ENCODE data around the gene SFMBT1.
"Not testable (repeated sequence)": the region's sequence is repeated elsewhere in the genome, so short reads cannot be mapped to it uniquely, and the experiment has no call there.

The SFMBT1 gene

DNA sequence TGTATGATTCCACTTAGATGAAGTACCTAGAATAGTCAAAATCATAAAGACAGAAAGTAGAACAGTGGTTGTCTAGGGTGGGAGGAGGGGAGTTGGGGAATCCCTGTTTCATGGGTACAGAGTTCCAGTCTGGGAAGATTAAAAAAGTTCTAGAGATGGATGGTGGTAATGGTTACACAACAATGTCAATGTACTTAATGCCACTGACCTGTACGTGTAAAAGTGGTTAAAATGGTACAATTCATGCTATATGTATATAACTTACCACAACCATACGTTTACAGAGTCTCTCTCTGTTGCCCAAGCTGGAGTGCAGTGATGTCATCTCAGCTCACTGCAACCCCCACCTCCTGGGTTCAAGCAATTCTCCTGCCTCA, 6.5 kb downstream of the SFMBT1 start:
- H3K4me3 ChIP-seq (replicated peaks in 1 of 2; ENCODE audit: low read depth in 2 of 2, low read length in 2 of 2), result no peak overlapping the region
- TF ChIP-seq, protein P1, sequence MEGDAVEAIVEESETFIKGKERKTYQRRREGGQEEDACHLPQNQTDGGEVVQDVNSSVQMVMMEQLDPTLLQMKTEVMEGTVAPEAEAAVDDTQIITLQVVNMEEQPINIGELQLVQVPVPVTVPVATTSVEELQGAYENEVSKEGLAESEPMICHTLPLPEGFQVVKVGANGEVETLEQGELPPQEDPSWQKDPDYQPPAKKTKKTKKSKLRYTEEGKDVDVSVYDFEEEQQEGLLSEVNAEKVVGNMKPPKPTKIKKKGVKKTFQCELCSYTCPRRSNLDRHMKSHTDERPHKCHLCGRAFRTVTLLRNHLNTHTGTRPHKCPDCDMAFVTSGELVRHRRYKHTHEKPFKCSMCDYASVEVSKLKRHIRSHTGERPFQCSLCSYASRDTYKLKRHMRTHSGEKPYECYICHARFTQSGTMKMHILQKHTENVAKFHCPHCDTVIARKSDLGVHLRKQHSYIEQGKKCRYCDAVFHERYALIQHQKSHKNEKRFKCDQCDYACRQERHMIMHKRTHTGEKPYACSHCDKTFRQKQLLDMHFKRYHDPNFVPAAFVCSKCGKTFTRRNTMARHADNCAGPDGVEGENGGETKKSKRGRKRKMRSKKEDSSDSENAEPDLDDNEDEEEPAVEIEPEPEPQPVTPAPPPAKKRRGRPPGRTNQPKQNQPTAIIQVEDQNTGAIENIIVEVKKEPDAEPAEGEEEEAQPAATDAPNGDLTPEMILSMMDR (IDR thresholded peaks at IDR 0.05; ENCODE audit: low read depth, low read length), result no peak
- no peak for DNase-seq (ENCODE audit: low read depth in 2 of 2)

- DNase-seq (ENCODE audit: low read depth in 2 of 2), result no peak
- H3K4me3 ChIP-seq (replicated peaks in 1 of 2; ENCODE audit: low read depth in 2 of 2, low read length in 2 of 2), result no peak overlapping the region
- TF ChIP-seq, protein P1 (IDR thresholded peaks at IDR 0.05; ENCODE audit: low read depth, low read length), result no peak
Measured at GRCh38 chr3:53038679-53039375, 7.0 kb downstream of the SFMBT1 start.

GRCh38 chr3:53035825-53036619, 9.9 kb downstream of the SFMBT1 start:
- no peak overlapping the region for H3K4me3 ChIP-seq (replicated peaks in 1 of 2; ENCODE audit: low read depth in 2 of 2, low read length in 2 of 2)
- TF ChIP-seq, protein P1 (IDR thresholded peaks at IDR 0.05; ENCODE audit: low read depth, low read length), result no peak
- DNase-seq (ENCODE audit: low read depth in 2 of 2), result no peak

GRCh38 chr3:53035018-53035417, 10.9 kb downstream of the SFMBT1 start:
- not testable (repeated sequence) for DNase-seq (ENCODE audit: low read depth in 2 of 2); H3K4me3 ChIP-seq (replicated peaks in 1 of 2; ENCODE audit: low read depth in 2 of 2, low read length in 2 of 2)

- H3K4me3 ChIP-seq (replicated peaks in 1 of 2; ENCODE audit: low read depth in 2 of 2, low read length in 2 of 2); DNase-seq (ENCODE audit: low read depth in 2 of 2): not testable (repeated sequence)
Measured at GRCh38 chr3:53034411-53034810, 11.5 kb downstream of the SFMBT1 start.

DNA sequence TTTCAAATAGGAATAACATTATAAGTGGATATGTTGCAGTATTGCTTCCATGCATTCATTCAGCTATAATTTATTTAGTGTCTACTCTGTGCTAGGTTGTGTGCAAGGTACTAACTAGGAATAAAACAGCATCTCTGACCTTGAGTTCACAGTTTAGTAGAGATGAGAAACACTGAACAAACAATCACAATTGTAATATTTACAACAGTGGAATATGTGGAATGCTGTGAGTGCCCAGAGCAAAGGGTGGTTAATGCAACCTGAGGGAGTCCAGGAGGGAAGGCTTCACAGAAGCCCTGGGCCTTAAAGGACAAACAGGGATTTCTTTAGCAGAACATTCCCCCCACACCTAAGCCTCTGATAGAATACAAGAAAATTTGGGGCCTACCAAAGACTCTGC, 13.3 kb downstream of the SFMBT1 start:
- TF ChIP-seq, protein P1 (IDR thresholded peaks at IDR 0.05; ENCODE audit: low read depth, low read length), result no peak
- no peak overlapping the region for H3K4me3 ChIP-seq (replicated peaks in 1 of 2; ENCODE audit: low read depth in 2 of 2, low read length in 2 of 2)
- DNase-seq (ENCODE audit: low read depth in 2 of 2), result no peak

DNA sequence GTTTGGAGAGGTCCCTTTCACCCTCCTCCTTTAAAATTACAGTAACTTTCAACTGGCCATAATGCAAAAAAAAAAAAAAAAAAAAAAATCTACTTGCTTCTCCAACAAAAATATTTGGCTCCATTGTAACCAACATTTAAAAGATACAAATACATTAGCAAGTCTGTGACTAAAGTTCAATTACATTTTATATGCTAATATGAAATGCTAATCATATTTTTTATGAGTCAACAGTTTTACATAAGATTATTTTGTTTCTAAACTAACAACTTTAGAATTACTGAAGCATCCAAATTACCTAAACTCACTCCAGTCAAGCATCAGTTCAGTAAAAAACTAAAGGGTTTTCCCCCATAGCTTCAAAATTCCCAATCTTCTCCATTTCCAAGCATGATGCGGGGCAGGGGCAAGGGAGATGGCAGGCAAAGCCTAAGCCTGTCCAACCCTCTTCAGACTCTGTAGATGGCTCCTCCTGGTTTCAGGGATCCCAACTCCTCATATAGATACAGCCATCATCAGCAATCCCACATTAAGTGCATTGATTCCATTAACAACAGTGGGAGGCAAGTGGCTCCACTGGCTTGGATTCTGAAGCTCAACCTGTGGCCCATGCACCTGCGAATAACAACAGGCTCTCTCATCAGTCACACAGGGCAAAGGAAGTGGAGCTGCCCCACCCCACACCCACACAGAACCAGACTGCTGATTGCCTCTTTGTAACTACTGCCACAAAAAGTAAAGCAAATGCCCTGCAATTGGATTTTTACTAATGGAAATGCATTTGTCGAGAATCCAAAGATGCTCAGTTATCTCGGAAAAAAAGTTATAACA, 15.0 kb downstream of the SFMBT1 start:
- TF ChIP-seq, protein P1 (IDR thresholded peaks at IDR 0.05; ENCODE audit: low read depth, low read length), result no peak
- no peak for DNase-seq (ENCODE audit: low read depth in 2 of 2)
- H3K4me3 ChIP-seq (replicated peaks in 1 of 2; ENCODE audit: low read depth in 2 of 2, low read length in 2 of 2), result no peak overlapping the region

All from cardiac fibroblast (primary cell).